Fibroblast of the aortic adventitia (primary cell): ENCODE results near the gene PSMD10. TPM values are rescaled to one million over a fixed set of nuclear protein-coding genes. Genes with fewer than 3 reads are reported as not detected.

ENCODE experiments used
- DNase-seq: peaks from one replicate; pipeline ENCODE4 v3.0.0-alpha.2; 2010; ENCODE audit warnings: low read depth
- H3K4me3 ChIP-seq: 2 replicates; pipeline ENCODE4 v1.5.1; 2011; ENCODE audit warnings: low read depth, mild to moderate bottlenecking, control low read depth, low read length, moderate library complexity
- total RNA-seq: library from RNA; depleted of rRNA; stranded (reverse); fragments of >200 nt; gene quantifications from 2 replicates; pipeline ENCODE4 v1.2.3, GENCODE V29; 2012; ENCODE audit warnings: low replicate concordance
- TF ChIP-seq, protein P1 (sequence below): IDR thresholded peaks from 2 replicates; pipeline ENCODE4 v1.5.1; 2011; ENCODE audit warnings: mild to moderate bottlenecking, low read length, control low read depth, inconsistent platforms; ENCODE audit not compliant: insufficient read depth

Gene PSMD10
- total RNA-seq, 1 donor: 80.8 TPM

DNA sequence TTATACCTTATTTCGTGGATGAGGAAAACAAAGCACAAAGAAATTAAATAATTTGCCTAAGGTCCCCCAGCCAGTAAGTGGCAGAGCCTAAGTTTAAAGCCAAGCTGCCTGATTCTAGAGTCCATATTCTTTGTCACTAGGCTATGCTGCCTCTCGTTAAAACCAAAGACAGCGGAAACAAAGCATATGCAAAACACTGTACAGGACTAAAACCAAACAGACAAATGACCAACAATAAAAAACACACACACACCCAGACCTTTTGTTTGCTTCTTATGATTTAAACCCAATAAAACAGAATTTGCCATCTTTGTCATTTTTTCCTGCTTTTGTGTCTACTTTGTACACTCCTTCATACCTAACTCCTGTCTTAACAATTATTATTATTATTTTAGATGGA, 56.6 kb downstream of the PSMD10 start:
- no peak for DNase-seq
- TF ChIP-seq, protein P1, sequence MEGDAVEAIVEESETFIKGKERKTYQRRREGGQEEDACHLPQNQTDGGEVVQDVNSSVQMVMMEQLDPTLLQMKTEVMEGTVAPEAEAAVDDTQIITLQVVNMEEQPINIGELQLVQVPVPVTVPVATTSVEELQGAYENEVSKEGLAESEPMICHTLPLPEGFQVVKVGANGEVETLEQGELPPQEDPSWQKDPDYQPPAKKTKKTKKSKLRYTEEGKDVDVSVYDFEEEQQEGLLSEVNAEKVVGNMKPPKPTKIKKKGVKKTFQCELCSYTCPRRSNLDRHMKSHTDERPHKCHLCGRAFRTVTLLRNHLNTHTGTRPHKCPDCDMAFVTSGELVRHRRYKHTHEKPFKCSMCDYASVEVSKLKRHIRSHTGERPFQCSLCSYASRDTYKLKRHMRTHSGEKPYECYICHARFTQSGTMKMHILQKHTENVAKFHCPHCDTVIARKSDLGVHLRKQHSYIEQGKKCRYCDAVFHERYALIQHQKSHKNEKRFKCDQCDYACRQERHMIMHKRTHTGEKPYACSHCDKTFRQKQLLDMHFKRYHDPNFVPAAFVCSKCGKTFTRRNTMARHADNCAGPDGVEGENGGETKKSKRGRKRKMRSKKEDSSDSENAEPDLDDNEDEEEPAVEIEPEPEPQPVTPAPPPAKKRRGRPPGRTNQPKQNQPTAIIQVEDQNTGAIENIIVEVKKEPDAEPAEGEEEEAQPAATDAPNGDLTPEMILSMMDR: no peak
- H3K4me3 ChIP-seq: no peak overlapping the region

Other genes with a start within 250 kb of the PSMD10 start
- gene TEX13B, start 109.2 kb downstream of the PSMD10 start, total RNA-seq: not detected in 2 replicates
- gene VSIG1, start 46.5 kb downstream of the PSMD10 start, total RNA-seq: 0.09 TPM in 1 of 2 replicates, not detected in the other
- gene ATG4A, start 236 bp upstream of the PSMD10 start, total RNA-seq: 12.7 and 14.8 TPM in 2 replicates